GM21423 (cell line): ENCODE data around the gene RAD51B.

Source experiments
- ATAC-seq: cut with Tn5 transposase; IDR thresholded peaks from one replicate; pipeline ENCODE4 v1.9.1; 2021; ENCODE audit warnings: mild to moderate bottlenecking, moderate library complexity; ENCODE audit not compliant: unreplicated experiment

RAD51B gene

DNA sequence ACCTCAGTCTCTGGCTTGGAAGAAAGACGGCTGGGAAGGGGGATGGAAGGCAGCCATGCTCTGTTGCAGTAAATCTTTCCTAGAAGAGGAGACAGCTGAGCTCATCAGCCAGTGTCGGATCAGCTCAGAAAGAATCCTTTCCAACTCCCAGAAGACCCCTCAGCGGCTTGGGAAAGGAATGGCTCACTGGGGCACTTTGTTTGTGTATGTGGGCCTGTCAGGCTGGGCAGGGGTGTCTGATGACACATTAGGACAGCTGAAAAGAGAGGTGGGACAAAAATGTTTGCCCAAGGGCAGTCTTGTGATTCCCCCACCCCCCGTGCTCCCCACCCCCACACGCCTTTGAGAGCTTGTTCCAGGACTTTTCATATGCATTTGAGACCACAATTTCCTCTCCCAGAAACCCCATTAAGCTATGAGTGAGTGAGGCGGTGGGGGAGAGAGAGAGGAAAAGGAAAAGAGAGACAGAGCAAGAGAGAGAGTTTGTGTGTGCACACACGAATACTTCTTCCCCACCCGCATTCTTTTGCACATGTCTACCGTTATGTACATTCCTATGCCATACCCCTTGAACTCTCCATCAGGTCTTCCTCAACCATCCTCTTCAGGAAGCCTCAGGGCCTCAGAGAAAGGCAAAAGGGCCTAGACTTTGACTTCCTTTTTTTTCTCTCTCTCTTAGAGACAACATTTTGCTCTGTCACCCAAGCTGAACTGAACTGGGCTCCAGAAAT lies 774.4 kb downstream of the RAD51B start:
- no peak for ATAC-seq

- ATAC-seq: no peak
These were observed 775.3 kb downstream of the RAD51B start for GRCh38 chr14:68594737-68595380.

DNA sequence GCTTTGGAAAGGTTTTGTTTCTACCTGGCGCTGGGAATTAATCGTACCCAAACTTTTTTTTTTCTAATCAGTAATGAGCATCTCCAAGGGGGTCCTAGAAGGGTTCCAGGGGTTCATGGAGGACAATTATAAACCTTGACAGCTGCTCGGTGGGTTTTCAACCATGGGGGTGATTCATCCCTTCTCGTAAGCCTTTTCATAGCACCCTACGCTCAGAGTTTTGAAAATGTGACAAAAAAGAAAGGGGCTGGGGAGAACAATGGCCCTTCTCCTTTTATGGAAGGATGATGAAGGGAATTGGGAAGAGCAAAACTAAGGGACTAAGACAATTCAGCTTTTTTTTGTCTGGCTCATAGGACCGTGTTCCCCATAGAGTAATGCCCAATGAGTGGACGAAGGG lies 776.6 kb downstream of the RAD51B start:
- no peak for ATAC-seq

- ATAC-seq: no peak
These were observed 777.1 kb downstream of the RAD51B start for GRCh38 chr14:68596701-68597100.

DNA sequence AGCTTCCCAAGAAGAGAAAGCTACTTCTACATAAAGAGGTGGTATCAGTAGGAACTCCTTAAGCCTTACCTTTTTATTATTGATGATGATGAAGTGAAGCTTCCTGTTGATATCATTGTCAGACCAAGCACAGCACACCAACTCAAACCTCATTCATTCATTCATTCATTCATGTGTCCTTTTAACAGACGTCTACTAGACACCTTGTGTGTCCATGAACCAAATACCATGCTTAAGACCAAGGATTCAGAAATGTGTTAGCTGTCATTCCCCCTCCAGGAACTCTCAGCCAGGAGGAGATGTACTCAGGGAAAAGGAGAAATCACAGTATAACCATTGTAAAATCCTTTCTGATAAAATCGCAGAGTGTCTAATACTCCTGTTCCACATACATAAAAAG lies 778.5 kb downstream of the RAD51B start:
- no peak for ATAC-seq

- no peak for ATAC-seq
These were observed 779.3 kb downstream of the RAD51B start for GRCh38 chr14:68598621-68599447.

GRCh38 chr14:68599896-68600610 lies 780.5 kb downstream of the RAD51B start:
- ATAC-seq: no peak

GRCh38 chr14:68602507-68602906 lies 782.9 kb downstream of the RAD51B start:
- no peak for ATAC-seq

- ATAC-seq: no peak
These were observed 784.2 kb downstream of the RAD51B start for GRCh38 chr14:68603533-68604360.

DNA sequence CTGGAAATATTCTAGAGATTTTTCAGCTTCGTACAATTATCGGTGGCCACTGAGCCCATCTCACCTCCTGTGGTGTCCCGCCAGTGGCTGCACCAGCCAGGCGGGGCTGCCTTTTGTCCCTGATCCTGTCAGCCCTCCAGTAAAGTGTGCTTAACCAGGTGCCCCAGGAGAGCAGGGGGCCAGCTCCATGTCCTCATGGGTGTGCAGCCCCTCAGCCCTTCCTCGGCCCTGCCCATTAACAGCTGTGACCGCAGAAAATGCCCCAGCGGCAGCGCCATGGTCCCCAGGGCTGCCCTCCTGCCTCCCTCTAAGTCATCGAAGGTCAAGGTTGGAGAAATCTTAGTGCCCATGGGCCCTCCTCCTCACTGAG lies 784.8 kb downstream of the RAD51B start:
- ATAC-seq: no peak

DNA sequence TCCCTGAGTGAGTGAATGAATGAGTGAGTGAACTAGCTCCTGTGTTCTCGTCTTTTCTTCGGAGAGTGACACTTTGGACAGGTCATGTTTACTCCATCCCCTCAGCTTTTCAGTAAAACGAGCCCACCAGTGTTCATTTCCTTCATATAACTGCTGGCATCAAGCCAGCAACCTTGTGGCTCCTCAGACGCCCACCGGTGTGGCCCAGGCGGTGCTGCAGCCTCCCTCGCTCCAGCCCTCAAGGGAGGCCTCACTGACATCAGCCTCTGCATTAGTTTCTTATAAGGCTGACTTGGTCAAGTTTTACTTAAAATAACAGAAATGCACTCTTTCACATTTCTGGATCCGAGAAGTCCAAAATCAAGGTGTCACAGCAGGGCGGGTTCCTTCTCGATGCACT lies 785.2 kb downstream of the RAD51B start:
- ATAC-seq: no peak

DNA sequence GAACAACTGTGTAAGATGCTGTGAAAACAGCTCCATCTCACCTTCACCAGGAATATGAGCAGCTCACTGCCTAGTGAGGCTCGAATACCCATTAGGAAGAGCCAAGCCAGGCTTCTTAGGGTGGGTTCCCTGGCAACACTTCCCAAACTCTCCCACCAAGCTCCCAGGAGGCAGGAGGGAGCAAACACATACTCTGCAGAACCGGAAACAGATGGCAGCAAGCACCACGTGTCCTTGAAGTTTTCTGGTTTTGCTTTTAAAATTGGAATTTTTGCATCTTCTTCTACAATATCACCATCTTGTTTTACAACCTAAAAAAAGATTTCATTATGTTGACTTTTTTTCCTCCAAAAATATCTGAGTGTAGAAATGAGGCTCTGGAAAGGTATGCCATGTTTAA lies 786.6 kb downstream of the RAD51B start:
- no peak for ATAC-seq

- no peak for ATAC-seq
These were observed 787.1 kb downstream of the RAD51B start for GRCh38 chr14:68606644-68607043.

DNA sequence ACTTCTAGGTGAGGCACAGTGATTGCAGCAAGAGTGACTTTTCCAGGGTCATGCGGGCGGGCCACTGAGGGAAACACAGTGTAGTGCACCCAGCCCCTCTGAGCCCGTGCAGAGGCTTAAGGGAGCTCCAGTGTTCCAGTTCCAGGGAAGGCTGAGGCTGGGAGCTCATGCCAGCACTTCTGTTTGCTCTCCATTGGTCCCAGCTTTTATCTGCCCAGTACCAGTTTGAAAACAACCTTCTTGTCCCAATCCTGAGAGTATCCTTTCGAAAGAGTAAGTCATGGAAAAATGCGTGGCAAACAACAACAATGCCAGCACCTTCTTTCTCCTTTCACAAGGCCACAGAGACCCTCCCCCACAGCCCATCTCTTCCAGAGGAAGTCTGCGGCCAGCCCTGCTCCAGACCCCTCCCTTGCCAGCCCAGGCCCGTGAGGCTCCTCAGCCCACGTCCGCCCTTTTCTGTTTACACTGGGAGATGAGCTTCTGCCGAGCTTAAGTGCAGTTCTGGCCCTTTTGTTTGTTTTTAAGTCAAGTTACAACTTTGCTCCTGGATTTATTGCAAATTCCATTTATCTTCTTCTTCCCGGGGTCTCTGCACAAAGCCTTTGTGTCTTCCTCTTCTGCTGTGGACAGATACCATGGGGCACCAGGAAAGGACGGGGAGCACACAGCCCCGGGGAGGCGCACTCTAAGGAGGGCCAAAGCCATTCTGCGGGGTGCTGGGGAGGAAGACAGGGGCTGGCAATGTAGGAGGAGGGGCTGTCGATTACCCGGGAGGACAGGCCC lies 787.7 kb downstream of the RAD51B start:
- no peak for ATAC-seq

GRCh38 chr14:68607867-68608573 lies 788.4 kb downstream of the RAD51B start:
- ATAC-seq: no peak

- no peak for ATAC-seq
These were observed 789.0 kb downstream of the RAD51B start for GRCh38 chr14:68608574-68608962.

- no peak for ATAC-seq
These were observed 789.4 kb downstream of the RAD51B start for GRCh38 chr14:68609012-68609411.

GRCh38 chr14:68610251-68610793 lies 790.7 kb downstream of the RAD51B start:
- ATAC-seq: no peak

- ATAC-seq: no peak
These were observed 792.0 kb downstream of the RAD51B start for GRCh38 chr14:68611599-68611998.
